GM21360 (cell line): ENCODE data around the gene TOGARAM1.
"Not testable (repeated sequence)": the region's sequence is repeated elsewhere in the genome, so short reads cannot be mapped to it uniquely, and the experiment has no call there.

Experiments used
- ATAC-seq: cut with Tn5 transposase; IDR thresholded peaks from one replicate; pipeline ENCODE4 v1.9.1; 2021; ENCODE audit warnings: mild to moderate bottlenecking, moderate library complexity; ENCODE audit not compliant: unreplicated experiment

TOGARAM1 gene

GRCh38 chr14:45038256-45038655, 76.3 kb downstream of the TOGARAM1 start:
- no peak for ATAC-seq

GRCh38 chr14:45038865-45039264, 76.9 kb downstream of the TOGARAM1 start:
- no peak for ATAC-seq

- ATAC-seq: no peak
These were observed 77.4 kb downstream of the TOGARAM1 start for GRCh38 chr14:45039390-45039789.

GRCh38 chr14:45041641-45042040, 79.7 kb downstream of the TOGARAM1 start:
- ATAC-seq: no peak

GRCh38 chr14:45044638-45045037, 82.6 kb downstream of the TOGARAM1 start:
- no peak for ATAC-seq

GRCh38 chr14:45048385-45048784, 86.4 kb downstream of the TOGARAM1 start:
- ATAC-seq: no peak

- no peak for ATAC-seq
These were observed 89.2 kb downstream of the TOGARAM1 start for GRCh38 chr14:45051180-45051579.

GRCh38 chr14:45051896-45052295, 89.9 kb downstream of the TOGARAM1 start:
- no peak for ATAC-seq

GRCh38 chr14:45057349-45057748, 95.4 kb downstream of the TOGARAM1 start:
- ATAC-seq: no peak

- ATAC-seq: no peak
These were observed 95.9 kb downstream of the TOGARAM1 start for GRCh38 chr14:45057881-45058364.

GRCh38 chr14:45060551-45060950, 98.6 kb downstream of the TOGARAM1 start:
- ATAC-seq: no peak

- ATAC-seq: no peak
These were observed 103.5 kb downstream of the TOGARAM1 start for GRCh38 chr14:45065540-45065939.

- ATAC-seq: no peak
These were observed 104.0 kb downstream of the TOGARAM1 start for GRCh38 chr14:45065956-45066355.

GRCh38 chr14:45066667-45067066, 104.7 kb downstream of the TOGARAM1 start:
- ATAC-seq: no peak

- ATAC-seq: no peak
These were observed 106.4 kb downstream of the TOGARAM1 start for GRCh38 chr14:45068396-45068795.

- ATAC-seq: no peak
These were observed 108.2 kb downstream of the TOGARAM1 start for GRCh38 chr14:45070215-45070614.

- no peak for ATAC-seq
These were observed 110.1 kb downstream of the TOGARAM1 start for GRCh38 chr14:45072126-45072525.

GRCh38 chr14:45073231-45073879, 111.4 kb downstream of the TOGARAM1 start:
- ATAC-seq: no peak

- ATAC-seq: no peak
These were observed 116.3 kb downstream of the TOGARAM1 start for GRCh38 chr14:45078323-45078722.

- ATAC-seq: not testable (repeated sequence)
These were observed 118.5 kb downstream of the TOGARAM1 start for GRCh38 chr14:45080416-45080968.

GRCh38 chr14:45081096-45081495, 119.1 kb downstream of the TOGARAM1 start:
- ATAC-seq: not testable (repeated sequence)

- no peak for ATAC-seq
These were observed 120.4 kb downstream of the TOGARAM1 start for GRCh38 chr14:45082420-45082819.

- no peak for ATAC-seq
These were observed 121.6 kb downstream of the TOGARAM1 start for GRCh38 chr14:45083617-45083975.
